Right ventricle myocardium superior (tissue), 1 donor: ENCODE measurements around the gene MKX. TPM values are rescaled to one million over a fixed set of nuclear protein-coding genes. Genes with fewer than 3 reads are reported as not detected.
A peak's percentile ranks its signal among the peaks of the same experiment; 100 is the strongest.

Experiments
- ATAC-seq: fragments of 200-7000 bp; cut with Tn5 transposase; one replicate; pipeline ENCODE4 v1.9.1; 2020; ENCODE audit warnings: mild to moderate bottlenecking; ENCODE audit not compliant: poor library complexity
- DNase-seq: peaks from one replicate; pipeline ENCODE4 v3.0.0-alpha.2; 2020
- intact Hi-C: fragments of 100-400 bp; cut with DNase I; formaldehyde crosslinking; loops from one replicate; pipeline ENCODE4 v1.11.2; 2022
- total RNA-seq: library from RNA; stranded (reverse); fragmentation: NEBNext Ultra II Directional; extraction: Animal tissue kit (Norgen Biotek cat#: 25700); gene quantifications from one replicate; pipeline ENCODE4 v1.2.1, GENCODE V29; 2021
- donor health status: DM: no; HTN: yes; CAD: no; lungs with severe emphysema.

The MKX gene
- total RNA-seq, 1 donor from 2014 or later = not detected

DNA sequence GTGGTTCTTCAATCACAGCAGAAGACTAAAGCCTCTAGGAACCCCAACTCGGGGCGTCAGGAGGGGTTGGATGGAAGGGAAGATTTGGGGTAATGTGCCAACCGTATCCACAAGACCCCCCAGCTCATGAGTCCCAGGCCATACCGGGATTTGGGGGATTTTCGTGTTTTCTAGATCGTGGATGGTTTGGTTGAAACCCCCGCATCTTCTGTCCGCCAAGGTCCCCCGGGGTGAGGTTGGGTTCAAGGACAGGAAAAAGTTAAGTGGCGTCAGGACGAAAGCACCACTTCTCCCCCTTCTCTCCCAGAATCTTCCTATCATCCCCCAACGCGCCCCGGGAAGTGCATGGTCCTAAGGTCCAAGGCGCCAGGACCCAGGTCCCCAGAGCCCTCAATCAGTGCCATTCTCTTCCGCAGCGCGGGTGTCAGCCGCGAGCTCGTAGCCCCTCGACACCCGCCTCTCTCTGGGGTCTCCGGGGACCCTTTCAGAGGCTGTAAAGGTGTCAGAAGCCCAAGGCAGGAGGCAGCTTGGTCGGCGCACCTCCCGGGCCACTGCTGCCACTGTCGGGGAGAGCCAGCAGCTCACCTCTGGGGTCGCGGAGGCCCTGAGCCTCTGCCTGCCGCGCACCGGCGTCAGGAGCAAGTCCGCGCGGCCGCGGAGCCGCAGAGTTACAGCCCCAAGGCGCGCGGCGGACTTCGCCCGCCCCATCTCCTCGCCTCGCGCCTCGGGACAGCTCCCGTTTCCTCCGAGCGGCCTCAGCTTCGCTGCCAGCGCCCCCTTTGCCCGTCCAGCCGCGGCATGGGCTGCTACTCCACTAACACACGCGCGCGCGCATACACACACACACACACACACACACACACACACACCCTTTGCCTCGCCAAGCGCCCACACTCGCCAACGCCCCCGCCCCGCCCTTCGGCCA, 1.5 kb downstream of the MKX start:
- intact Hi-C loops = loop anchor here (10.0 kb wide), 1 partner anchor 441 kb away; no protein-coding TSS in a partner anchor
- ATAC-seq = no peak
- DNase-seq = peak; percentile 43

DNA sequence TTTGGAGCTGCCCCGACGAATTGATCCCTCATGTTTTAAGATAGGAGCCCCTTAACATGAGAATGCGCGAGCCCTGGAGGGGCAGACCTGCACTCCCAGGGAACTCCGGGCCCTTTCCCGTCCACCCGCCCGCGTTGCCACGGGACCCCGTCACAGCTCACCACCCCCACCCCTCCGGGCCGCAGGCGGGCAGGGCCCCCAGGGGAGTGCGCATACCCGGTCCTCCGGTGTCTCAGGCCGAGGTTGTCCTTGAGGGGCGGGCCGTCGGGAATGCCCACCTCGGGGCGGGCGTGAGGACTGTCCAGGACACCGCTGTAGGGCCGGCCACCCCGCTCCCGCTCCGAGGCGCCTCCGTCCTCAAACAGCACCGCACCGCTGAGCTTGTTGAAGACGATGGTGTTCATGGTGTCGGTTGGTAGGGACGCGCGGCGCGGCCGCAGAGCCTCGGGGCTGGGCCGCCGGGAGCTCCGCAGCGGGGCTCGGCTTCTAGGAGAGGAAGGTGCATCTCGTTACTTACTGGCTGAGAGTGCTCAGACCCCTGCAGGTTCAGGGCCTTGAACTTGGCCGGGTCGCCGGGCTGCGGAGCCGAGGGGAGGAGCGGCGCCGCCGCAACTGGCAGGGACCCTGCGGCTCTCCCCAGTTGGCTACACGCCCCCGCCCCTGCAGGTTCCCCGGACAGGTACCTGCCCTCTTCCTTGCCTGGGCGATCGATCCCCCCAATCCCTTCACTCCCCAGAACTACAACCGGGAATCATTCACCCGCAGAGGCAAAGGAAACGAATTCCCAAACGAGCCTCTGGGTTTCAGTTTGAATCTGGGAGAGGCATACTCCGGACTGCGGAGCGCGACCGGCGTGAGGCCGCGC, 2.4 kb downstream of the MKX start:
- DNase-seq (peak; percentile 44), ATAC-seq (peak; percentile 41)
- intact Hi-C loops = loop anchor here (10.0 kb wide), 1 partner anchor 442 kb away; no protein-coding TSS in a partner anchor

DNA sequence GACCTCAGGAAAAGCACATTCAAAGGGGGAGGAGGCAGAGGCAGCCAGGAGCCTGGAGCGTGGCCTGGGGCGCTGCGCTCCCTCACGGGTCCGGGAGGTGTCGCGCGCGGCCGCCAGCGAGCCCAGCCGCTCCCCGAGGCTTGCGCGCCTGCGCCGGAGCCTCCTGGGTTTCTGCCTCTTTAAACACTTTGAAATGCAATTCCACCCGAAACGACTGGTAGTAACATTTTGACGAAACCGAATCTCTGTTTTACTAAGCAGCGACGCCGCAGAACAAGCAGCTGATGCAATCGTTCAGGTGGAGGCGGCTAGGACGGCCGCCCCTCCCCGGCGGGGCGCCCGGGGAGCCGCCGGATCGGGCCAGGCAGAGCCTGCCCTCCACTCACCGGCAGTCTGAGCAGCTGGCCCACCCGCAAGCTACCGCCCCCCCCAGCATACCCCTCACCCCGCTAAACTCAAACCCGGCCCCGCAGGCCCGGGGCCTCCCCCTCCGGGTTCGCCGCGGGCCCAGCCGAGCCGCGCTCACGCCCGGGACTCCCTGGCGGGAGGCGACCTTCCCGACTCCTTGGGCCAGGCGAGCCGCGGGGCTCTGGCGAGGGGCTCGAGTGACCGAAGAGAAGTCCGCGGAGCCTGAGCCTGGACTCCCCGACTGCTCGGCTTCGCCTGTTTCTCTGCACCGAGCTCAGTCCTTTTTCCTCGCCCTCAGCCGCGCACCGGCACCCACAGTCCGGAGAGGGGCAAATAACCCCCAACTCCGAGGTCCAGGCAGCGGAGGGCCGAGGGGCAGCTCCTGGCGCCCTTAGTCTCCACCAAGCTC, 3.2 kb downstream of the MKX start:
- intact Hi-C loops = loop anchor here (10.0 kb wide), 1 partner anchor 442 kb away; no protein-coding TSS in a partner anchor
- DNase-seq (peak; percentile 87), ATAC-seq (peak; percentile 97)

DNA sequence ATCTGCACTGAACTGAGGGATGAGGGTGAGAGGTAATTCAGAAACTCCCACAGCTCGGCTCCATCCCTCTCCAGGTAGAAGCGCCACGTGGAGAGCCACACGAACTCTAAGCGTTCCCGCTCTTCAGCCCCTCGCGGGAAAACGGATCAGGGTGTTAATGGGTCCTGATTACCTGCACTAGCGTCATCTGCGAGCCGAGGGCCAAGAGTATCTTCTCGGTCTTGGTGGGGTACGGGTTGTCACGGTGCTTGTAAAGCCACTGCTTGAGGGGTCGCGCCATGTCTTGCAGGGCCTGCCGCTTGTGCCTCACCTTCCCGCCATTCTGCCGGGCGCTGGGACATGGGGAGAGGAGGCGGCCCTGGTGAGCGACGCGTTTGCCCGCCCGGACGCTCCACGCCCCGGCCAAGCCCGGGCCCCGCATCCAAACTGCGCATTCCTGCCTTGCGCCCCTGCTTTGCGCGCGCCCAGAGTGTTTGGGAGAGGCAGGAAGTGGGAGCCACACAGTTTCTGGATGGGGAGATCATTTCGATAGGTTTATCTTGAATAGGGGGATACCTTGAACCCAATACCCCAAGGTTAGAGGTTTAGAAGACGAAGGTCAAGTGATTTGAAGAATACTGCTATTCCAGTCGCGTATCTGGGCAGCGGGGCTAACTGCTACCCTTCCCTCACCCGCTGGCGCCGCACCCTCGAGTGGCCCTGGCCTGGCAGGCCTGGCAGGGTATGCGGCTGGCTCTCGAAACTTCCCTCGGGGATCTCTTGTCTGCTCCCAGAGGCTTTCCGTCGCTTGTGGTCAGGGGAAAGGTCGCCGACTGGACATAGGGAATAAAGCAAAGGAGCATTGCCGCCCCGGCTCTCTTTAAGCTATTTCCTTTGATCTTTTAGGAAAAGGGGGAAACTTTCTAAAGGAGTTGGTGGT, 4.2 kb downstream of the MKX start:
- intact Hi-C loops = loop anchor here (10.0 kb wide), 1 partner anchor 443 kb away; no protein-coding TSS in a partner anchor
- ATAC-seq (no peak), DNase-seq (peak; percentile 39)

DNA sequence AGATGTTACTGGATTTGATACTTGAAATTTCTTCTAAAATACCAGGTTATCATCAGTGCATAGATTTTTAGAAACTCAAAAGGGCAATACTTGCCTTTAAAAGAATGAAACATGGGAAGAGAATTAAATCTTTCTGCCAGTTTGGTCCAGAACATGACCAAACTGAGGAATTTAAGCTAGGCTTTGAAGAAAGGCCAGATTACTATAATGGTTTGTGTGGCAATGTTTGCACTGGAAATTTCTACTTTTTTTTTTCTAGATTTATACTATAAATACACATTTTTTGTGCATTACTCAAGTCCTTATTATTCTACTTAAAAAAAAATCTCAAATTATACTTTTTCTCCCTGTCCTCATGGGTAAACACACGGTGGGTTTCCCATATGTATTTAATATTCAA, 9.2 kb downstream of the MKX start:
- ATAC-seq (no peak), DNase-seq (no peak)
- intact Hi-C loops = no loop called here

DNA sequence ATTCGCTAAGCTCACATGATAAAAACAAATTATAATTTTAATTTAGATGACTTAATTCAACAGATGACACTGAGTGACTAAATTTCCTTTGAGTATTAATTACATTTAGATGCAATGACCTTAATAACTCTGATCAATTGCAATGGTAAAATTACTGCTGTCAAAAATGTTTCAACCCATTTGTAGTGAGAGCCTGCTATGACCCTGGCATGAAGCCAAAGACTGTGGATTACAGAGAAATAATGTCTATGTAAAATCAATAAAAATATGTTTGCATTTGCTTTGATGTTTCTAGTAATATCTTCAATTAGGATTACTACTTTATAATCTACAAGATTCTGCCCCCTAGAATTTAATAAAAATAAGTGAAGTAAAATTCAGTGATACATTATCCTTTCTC, 15.6 kb downstream of the MKX start:
- intact Hi-C loops = no loop called here
- DNase-seq (no peak), ATAC-seq (no peak)

DNA sequence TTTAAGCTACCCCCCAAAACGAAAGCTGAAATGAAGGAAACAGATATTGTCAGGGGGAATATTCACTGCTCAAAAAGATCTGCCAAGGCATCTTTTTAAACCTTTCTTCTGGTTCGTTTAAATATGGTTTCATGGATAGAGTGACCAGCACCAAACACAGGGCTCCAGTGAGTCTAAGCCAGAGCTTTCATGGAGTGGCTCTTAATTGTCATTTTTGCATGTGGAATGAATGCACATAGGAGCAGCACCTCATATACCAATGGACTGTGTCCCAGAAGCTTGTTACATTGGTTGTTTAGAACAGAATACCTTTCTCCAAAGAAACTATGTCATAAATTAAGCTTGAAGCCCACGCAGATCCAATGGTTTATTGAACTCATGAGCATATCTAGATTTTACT, 17.3 kb downstream of the MKX start:
- intact Hi-C loops = no loop called here
- ATAC-seq (no peak), DNase-seq (no peak)

DNA sequence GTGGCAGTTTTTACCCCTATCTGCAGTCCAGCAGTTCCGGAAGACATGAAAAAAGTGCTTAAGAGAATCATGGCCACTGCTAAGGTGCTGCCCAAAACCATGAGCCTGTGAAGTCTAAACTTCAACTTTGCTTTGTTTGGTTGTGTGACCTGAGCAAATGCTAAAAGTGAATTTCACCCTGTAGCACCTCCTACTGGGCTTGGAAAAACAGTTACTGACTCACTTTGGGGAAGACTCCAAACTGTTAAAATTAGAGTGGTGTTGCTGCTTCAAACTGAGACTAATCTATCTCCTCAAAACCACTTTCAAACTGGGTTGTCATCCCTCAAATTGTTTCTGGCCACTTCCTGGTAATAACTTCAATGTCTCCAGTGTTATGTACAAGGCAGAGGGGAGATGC, 21.3 kb downstream of the MKX start:
- no peak for ATAC-seq
- no peak for DNase-seq
- intact Hi-C loops = no loop called here

DNA sequence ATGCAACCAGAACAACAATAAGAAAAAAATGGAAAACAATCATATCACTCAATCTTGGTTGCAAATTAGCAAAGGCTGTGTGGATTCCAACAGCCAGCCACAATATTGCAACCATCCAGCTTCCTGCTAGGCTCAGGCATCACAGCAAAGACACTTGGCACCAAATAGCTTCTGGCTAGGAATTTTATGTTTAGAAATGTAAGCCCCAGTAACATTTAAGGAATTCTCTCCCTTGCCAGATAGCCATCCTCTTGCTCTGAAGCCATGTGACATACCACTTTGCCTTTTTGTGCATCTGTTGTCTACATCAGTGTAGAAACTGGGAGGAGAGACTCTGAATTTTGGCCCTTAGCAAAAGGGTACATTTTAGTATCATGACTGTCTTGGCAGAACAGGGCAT, 22.2 kb downstream of the MKX start:
- intact Hi-C loops = no loop called here
- DNase-seq (no peak), ATAC-seq (no peak)

DNA sequence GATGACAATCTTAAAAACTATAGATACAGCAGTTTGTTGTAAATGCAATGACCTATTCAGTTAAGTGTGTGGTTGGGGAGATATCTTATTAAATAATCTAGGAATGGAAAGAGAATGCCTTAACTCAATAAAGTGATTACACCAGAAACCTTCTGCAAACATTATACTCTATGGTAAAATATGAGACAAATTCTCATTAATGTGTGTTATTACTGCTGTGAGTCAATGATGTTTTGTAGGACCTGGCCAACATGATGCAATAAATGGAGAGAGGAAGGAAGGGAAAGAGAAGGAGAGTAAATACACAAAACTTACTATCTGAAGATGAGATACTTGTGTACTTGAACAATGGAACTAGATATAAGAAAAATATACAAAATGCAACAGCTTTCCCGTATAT, 25.1 kb downstream of the MKX start:
- intact Hi-C loops = no loop called here
- no peak for DNase-seq
- ATAC-seq = no peak

DNA sequence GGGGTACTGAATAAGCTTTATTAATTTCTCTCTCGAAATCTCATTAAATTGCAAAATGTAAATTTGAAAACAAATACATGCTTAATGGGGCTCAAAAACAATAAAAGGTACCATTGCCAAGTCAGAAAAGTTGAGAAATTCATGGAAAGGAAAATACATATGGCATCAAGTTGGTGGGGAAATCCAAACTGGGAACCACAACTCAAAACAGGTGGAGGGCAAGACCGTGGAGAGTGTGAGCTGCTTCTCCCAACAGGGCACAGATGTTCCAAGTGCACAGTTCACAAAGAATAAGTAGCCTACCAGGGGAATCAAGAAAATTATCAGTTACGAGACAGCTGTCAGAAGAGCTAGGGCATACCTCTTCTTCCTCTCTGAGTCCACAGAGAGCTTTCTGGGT, 26.6 kb downstream of the MKX start:
- no peak for ATAC-seq
- intact Hi-C loops = no loop called here
- DNase-seq = no peak

DNA sequence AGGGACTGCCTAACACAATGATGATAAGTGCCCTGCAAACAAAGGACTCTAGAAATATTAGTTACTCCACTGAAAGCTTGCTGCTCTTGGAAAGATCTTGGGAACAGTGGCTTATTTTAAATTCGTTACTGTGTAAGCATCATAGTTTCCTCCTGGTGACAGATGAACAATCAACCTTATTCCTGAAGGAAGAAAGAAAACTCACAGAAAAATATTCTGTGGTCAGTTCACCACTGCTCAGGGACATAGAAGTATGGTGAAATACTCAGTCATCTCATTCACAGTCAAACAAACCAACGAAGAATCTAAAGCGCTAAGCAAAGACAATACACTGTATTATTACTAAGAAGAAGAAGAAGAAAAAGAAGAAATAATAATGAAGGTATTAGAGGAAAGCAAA, 27.8 kb downstream of the MKX start:
- intact Hi-C loops = no loop called here
- ATAC-seq (no peak), DNase-seq (no peak)

DNA sequence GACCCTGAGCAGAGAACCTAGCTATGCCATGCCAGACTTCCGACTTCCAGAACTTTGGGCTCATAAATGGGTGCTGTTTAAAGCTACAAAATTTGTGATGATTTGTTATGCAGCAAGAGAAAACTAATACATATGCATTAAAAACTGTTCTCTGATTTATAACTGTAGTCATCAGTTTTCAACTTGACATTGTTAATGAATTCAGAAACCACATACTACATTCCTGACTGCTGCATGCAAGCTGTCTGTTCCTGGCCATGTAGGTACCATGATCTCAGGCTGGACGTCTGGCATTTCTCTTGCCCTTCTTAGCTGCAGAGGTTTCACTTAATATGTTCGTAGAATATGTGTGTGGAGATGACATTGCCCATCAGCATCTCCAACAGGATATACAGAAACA, 28.4 kb downstream of the MKX start:
- DNase-seq (no peak), ATAC-seq (no peak)
- intact Hi-C loops = no loop called here

DNA sequence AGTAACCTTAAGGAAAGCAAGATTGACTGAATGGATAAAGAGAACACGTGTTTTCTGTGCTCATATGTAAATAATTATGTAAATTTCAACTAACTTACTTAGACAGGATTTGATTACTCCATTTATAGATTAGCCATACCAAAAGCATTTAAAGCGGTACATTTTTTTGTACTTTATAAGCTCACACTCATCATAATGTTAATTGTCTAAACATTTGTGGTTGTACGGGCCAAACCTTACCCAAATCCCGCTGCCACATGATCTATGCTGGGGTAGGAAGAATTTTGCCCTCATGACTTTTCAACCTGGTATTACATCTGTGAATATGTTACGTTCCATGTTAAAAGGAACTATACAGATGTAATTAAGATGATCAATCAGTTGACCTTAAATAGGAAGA, 29.1 kb downstream of the MKX start:
- DNase-seq = no peak
- no peak for ATAC-seq
- intact Hi-C loops = no loop called here

DNA sequence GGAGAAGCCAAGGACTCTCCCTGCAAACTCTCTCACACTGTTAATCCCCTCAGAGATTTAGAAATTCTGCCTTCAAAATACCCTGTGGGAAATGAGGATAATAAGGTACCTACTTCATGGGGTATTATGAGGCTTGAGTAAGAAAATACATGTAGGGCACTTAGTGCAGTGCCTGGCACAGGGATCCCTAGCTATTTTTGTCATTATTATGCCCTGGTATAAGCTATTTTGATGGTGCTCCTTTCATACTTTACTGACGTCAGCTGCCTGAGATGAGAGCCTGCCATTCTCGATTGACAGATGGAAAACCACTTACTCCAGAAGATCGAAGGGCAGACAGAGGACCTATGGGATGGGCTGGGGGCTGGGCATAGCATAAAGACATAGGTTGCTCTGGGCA, 30.1 kb downstream of the MKX start:
- intact Hi-C loops = no loop called here
- DNase-seq (no peak), ATAC-seq (peak; percentile 38)

DNA sequence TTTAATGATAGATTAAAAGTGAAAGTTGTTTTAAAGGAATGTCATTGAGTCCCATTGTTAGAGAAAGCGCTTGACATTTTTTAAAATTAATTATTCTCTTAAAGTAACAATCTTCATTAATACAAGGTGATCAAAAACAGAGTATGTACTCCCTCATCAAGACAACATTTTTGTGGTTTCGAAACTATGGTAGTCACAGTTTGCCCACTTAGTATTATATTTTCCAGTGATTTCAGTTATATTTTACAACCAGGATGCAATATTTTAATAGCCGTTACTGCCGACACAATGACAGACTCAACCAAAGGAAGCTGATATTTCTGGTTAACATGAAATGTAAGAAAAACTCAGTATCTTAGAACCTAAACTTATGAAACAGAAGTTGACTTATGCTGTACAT, 31.3 kb downstream of the MKX start:
- DNase-seq = no peak
- ATAC-seq = no peak
- intact Hi-C loops = no loop called here

DNA sequence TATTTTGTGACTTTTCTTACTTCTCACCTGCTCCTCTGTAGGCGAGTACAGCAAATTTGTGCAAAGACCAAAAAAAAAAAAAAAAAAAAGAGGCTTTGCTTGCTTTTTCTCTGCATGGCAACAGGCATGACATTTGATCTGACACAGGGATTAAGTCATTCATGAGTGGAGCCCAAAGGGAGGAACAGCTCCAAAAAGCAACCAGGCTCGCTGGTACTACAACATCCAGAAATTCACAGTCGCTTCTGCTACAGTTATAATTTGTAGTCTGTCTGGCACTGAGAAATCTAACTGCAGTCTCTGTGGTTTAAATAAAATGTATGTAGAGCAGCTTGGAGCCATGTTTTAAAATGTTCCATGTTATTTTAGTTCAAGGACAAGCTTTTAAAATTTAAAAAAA, 31.7 kb downstream of the MKX start:
- DNase-seq (no peak), ATAC-seq (peak; percentile 61)
- intact Hi-C loops = no loop called here

DNA sequence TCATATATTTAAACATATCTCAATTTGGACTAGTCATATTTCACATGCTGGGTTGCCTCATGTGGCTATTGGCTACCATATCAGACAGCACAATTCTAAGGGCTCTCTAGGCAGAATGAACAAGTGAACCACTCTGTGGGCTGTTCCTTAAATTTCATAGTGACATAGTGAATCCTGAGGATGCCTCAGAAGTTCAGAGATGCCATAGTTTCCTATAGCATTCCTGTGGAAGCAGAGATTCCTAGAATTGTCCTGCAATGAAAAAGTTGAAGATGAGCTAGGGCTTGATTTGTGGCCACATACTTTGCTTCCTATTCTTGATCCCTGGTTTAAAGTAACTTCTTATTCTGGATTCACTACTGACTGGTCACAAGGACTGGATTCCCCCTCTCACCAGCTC, 35.6 kb downstream of the MKX start:
- ATAC-seq (no peak), DNase-seq (no peak)
- intact Hi-C loops = no loop called here
